GM20431 (cell line): ENCODE measurements around the gene TBX6.

Experiments used
- in situ Hi-C: fragments of 300-500 bp; cut with MseI, MboI; formaldehyde crosslinking; loops from one replicate; pipeline ENCODE4 v1.15.0; 2020; ENCODE audit warnings: low sequenced_read_pairs; ENCODE audit not compliant: unreplicated experiment

TBX6 gene

DNA sequence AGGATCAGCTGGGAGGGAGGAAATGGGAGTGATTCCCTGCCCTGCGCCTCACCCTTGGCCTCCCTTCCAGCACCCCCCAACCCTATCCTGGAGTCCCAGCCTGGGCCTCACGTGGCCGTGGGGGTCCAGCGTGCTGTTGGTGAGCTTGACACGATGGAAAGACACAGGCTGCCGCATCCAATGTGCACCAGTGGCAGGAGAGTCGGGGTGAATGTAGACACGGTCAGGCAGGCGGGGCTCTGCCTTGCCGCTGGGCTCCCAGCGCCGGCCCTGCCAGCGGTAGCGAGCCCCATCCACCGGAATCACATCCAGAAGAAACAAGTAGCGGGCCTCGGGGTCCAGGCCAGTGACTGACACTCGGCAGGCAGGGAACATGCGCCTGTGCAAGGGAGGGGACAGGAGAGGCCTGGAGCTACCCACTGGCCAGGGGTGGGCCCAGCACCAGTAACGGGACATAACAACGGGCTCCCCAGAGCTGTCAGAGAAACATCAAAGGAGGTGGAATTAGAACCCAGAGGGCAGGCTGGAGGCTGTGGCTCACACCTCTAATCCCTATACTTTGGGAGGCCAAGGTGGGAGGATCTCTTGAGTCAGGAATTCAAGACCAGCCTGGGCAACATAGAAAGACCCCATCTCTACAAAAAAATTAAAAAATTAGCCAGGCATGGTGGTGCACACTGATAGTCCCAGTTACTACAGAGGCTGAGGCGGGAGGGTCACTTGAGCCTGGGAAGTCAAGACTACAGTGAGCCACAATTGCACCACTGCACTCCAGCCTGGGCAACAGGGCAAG, 2.7 kb downstream of the TBX6 start:
- in situ Hi-C loops: no loop called here

- in situ Hi-C loops: no loop called here
These were observed 3.4 kb downstream of the TBX6 start for GRCh38 chr16:30088237-30088831.

DNA sequence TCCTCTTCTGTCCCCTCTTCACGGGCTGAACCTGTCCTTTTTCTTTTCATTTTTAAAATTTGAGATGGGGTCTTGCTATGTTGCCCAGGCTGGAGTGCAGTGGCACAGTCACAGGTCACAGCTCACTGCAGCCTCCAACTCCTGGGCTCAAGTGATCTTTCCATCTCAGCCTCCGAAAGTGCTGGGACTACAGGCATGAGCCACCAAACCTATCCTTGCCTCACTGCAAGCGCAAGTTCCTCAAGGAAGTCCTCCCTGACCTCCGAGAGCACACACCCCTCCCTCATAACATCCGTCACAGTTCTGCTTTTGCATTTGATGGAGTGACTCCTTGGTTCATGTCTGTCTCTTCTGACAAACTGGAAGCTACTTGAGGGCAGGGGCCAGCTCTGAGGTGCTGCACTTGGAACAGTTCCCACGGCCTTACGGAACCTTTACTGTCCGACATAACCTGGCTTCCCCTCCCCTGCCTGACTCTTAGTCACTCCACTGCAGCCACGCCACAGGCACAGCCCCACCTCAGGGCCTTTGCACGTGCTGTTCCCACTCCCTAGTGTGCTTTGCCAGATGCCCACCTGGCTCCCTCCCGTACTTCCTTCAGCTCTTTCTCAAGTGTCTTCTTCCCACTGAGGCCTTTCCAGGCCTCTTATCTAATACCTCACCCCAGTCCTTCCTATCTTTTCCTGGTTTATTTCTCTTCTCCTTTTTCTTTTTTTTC, 4.4 kb downstream of the TBX6 start:
- in situ Hi-C loops: no loop called here

DNA sequence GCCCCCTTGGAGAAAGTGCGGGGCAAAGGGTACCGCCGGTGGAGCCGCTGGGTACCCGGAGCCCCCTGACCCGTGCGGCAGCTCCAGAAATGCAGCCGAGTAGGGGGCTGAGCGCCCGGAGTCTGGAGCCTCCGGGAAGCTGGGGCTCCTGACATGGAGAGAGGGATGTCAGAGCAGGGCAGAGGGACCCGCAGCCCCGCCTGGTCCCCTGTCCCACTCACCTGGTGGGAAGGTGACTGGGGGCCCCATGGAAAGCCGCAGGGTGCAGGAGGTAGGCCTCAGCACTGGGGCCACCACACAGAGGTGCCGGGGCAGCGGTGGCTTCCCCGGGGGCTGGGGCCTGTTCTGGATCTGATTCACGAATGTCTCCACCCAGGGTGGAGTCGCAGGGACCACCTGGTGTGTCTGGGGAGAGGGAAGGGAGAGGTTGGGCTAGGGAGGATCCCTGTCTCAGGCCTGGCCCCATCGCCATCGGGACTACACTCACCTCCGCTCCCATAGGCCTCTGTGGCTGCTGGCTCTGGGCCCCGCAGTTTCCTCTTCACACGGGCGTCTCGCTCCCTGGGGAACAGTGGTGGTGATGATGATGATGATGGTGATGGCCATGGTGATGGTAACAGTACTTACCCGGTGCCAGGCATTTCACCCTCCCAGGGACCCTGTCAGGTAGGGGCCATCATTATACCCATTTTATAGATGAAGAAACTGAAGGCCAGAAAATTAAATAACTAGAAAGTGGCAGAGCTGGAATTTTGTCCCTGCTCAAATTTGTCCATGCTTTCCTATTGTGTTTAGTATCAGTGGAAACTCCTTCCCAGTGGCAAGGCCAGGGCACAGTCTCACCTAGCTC, 5.2 kb downstream of the TBX6 start:
- in situ Hi-C loops: no loop called here

- in situ Hi-C loops: no loop called here
These were observed 5.9 kb downstream of the TBX6 start for GRCh38 chr16:30085820-30086219.

- in situ Hi-C loops: no loop called here
These were observed 6.5 kb downstream of the TBX6 start for GRCh38 chr16:30085247-30085646.

DNA sequence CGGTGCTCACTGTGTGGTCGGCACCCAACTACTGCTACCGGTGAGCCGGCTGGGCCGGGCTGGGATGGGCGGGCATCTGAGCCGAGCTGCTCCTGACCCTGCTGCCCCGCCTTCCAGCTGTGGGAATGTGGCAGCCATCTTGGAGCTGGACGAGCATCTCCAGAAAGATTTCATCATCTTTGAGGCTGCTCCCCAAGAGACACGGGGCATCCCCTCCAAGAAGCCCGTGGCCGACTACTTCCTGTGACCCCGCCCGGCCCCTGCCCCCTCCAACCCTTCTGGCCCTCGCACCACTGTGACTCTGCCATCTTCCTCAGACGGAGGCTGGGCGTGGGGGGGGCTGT, 6.9 kb downstream of the TBX6 start:
- in situ Hi-C loops: no loop called here

GRCh38 chr16:30084096-30084815, 7.5 kb downstream of the TBX6 start:
- in situ Hi-C loops: no loop called here

DNA sequence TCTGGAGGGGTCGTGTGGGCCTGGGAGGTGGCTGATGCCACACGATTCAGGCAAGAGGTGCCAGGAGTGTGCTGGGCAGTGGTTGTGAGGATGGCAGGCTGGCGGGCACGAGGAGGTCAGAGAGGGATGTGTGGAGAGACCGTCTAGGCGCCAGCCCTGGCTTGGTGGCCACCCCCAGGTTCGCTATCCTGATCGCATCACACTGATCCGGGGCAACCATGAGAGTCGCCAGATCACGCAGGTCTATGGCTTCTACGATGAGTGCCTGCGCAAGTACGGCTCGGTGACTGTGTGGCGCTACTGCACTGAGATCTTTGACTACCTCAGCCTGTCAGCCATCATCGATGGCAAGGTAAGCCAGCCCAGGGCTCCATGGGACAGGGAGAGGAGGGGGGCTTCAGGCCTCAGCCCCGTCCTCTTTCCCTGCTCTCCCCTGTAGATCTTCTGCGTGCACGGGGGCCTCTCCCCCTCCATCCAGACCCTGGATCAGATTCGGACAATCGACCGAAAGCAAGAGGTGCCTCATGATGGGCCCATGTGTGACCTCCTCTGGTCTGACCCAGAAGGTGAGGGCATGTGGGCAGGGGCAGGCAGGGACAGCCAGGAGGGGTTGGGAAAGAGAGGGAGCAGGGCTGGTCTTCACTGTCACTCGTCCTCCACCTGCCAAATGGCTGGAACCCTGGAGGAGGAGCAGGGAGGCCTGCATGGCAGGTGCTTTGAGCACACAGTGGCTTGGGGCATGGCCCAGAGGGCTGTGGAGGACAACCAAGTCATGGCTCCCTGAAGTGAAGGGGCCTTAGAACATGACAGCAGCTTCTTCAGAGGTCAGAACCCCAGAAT, 8.3 kb downstream of the TBX6 start:
- in situ Hi-C loops: no loop called here

- in situ Hi-C loops: no loop called here
These were observed 9.1 kb downstream of the TBX6 start for GRCh38 chr16:30082545-30083090.

DNA sequence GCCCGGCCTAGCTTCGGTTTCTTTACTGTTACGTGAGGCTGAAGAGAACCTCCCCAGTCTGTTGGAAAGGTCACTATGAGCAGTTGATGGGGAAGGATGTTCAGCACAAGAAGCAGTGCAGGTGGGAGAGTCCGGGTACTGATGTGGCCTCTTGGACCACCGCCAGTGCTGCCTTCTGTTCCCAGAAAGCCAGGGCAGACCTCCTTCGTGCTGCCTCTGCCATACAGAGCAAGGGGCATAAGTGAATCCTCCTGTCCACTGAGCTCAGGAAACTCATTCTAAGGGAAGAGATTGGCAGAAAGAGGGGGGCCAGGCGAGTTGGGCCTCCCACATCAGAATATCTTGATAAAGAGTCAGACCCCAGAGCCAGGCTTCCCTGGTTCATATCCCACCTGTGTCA, 12.2 kb downstream of the TBX6 start:
- in situ Hi-C loops: no loop called here

DNA sequence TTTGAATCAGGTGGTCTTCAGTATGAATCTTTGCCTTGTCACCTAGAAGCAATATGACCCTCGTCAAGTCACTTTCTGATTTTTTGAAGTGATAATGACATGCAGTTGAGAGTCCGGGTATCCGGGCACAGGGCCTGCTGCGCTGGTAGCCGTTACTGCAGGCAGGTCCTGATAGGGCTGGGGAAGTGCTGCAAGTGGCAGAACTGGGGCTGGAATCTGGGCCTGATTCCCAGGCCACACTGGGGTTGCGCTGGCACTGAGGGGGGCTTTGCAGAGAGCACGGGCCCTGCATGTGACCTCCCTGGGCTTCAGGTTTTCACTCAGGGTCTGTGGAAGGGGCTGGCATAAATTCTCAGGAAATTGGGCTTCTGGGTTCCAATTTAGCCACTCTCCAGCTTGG, 13.0 kb downstream of the TBX6 start:
- in situ Hi-C loops: no loop called here

DNA sequence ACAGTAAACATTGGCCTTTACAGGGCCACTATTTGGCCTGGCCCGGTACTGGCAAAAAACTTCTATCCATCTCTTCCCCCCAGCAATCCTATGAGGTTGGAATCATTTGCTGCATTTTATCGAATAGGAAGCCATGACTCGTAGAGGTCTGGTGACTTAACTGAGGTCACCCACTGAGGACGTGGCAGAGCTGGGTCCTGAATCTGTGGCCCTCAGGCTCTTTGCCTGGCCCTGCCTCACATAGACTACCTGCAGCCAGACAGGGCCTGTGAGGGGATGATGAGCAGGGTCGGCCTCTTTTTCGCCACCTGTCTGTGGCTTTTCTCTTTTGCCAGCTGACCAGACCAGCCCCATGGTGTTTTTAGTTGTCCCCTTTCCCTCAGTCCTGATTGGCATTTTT, 14.1 kb downstream of the TBX6 start:
- in situ Hi-C loops: no loop called here

GRCh38 chr16:30076276-30076791, 15.4 kb downstream of the TBX6 start:
- in situ Hi-C loops: no loop called here

GRCh38 chr16:30075503-30076275, 16.0 kb downstream of the TBX6 start, which contains the start of gene PPP4C:
Gene PPP4C (plus strand): TSS chr16:30075994. CDS start chr16:30076378, 384 bp downstream.
- in situ Hi-C loops: no loop called here

DNA sequence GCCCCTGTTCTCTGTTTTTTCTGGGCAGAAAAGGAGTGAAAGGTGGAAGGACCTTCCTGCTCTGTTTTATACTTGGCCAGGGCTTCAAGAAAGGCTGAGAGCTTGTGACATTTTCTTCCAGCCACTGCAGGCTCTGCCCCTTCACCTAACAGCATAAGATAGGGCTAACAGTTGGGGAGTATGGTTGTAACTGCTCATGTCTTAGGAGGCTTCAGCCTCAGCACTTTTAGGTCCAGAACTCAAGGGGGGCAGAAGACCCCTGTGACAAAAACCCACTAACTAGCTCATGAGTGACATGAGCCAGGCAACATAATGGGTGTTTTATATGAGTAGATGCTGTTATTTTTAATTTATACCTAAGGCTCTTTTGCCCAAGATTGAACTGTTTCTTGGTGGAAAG, 21.2 kb downstream of the TBX6 start:
- in situ Hi-C loops: no loop called here

- in situ Hi-C loops: no loop called here
These were observed 21.9 kb downstream of the TBX6 start for GRCh38 chr16:30069611-30070462.
